Endometrium (tissue), 2 donors: ENCODE results near the gene GMPPB.
"Not testable (repeated sequence)": the region's sequence is repeated elsewhere in the genome, so short reads cannot be mapped to it uniquely, and the experiment has no call there.

Experiments used
- FAIRE-seq: peaks from 2 replicates; lab custom pipeline; 2012; peaks lifted over from hg19 to GRCh38; lab: Jason Lieb, UNC
- donor health status: control.
- donor health status: control.

Gene GMPPB

GRCh38 chr3:49723628-49724551, at the start of gene GMPPB:
GMPPB (minus strand) TSS chr3:49723951; CDS start chr3:49723726, 225 bp downstream.
- no peak for FAIRE-seq

GRCh38 chr3:49772703-49773102, 49.0 kb upstream of the GMPPB start:
- no peak for FAIRE-seq

- no peak for FAIRE-seq
These were observed 47.7 kb upstream of the GMPPB start for GRCh38 chr3:49771340-49771938.

GRCh38 chr3:49769926-49770325, 46.2 kb upstream of the GMPPB start:
- no peak for FAIRE-seq

- FAIRE-seq: no peak
These were observed 45.6 kb upstream of the GMPPB start for GRCh38 chr3:49769286-49769915.

GRCh38 chr3:49763981-49764380, 40.2 kb upstream of the GMPPB start:
- no peak for FAIRE-seq

- FAIRE-seq: no peak
These were observed 37.9 kb upstream of the GMPPB start for GRCh38 chr3:49761661-49762060.

GRCh38 chr3:49759226-49759625, 35.5 kb upstream of the GMPPB start:
- FAIRE-seq: peak; percentile 73

- FAIRE-seq: no peak
These were observed 33.4 kb upstream of the GMPPB start for GRCh38 chr3:49757197-49757596.

- FAIRE-seq: no peak
These were observed 32.3 kb upstream of the GMPPB start for GRCh38 chr3:49756036-49756435.

- FAIRE-seq: no peak
These were observed 30.8 kb upstream of the GMPPB start for GRCh38 chr3:49754536-49754935.

- FAIRE-seq: peak; percentile 62
These were observed 27.8 kb upstream of the GMPPB start for GRCh38 chr3:49751501-49751900.

GRCh38 chr3:49750056-49750455, 26.3 kb upstream of the GMPPB start:
- FAIRE-seq: no peak

GRCh38 chr3:49748874-49749273, 25.1 kb upstream of the GMPPB start:
- FAIRE-seq: not testable (repeated sequence)

GRCh38 chr3:49747792-49748480, 24.2 kb upstream of the GMPPB start:
- no peak for FAIRE-seq

- FAIRE-seq: no peak
These were observed 22.2 kb upstream of the GMPPB start for GRCh38 chr3:49745986-49746385.

- no peak for FAIRE-seq
These were observed 16.7 kb upstream of the GMPPB start for GRCh38 chr3:49740427-49740826.

GRCh38 chr3:49738067-49738713, 14.4 kb upstream of the GMPPB start:
- FAIRE-seq: no peak

GRCh38 chr3:49734752-49735151, 11.0 kb upstream of the GMPPB start:
- FAIRE-seq: no peak

- no peak for FAIRE-seq
These were observed 9.8 kb upstream of the GMPPB start for GRCh38 chr3:49733551-49733950.

GRCh38 chr3:49732597-49732996, 8.8 kb upstream of the GMPPB start:
- FAIRE-seq: no peak
